Central memory CD8-positive, alpha-beta T cell (primary cell): ENCODE measurements around the gene C10orf62.
"Not testable (repeated sequence)": the region's sequence is repeated elsewhere in the genome, so short reads cannot be mapped to it uniquely, and the experiment has no call there.

Experiments used
- ATAC-seq: fragments of 150-1000 bp; cut with Tn5 transposase; replicated peaks from 2 replicates; pipeline ENCODE4 v1.10.0; 2022; ENCODE audit warnings: mild to moderate bottlenecking, moderate FRiP score, moderate number of reproducible peaks; ENCODE audit not compliant: poor library complexity, severe bottlenecking; ENCODE audit errors: extremely low read depth
- DNase-seq, 2 donors: peaks; one replicate each; pipeline ENCODE4 v3.0.0; 2021; ENCODE audit warnings: low spot score in 2 of 2
- H3K27ac Mint-ChIP-seq: one replicate; pipeline ENCODE4 v1.8.0; 2022; ENCODE audit warnings: low read depth, mild to moderate bottlenecking, moderate library complexity, mixed read lengths
- H3K27me3 Mint-ChIP-seq: one replicate; pipeline ENCODE4 v1.8.0; 2022; ENCODE audit warnings: mixed read lengths
- H3K36me3 Mint-ChIP-seq: one replicate; pipeline ENCODE4 v1.8.0; 2022; ENCODE audit warnings: mild to moderate bottlenecking, moderate library complexity, mixed read lengths; ENCODE audit not compliant: insufficient read depth
- H3K4me1 Mint-ChIP-seq: one replicate; pipeline ENCODE4 v1.8.0; 2022; ENCODE audit warnings: mixed read lengths
- H3K4me3 Mint-ChIP-seq: one replicate; pipeline ENCODE4 v1.8.0; 2022; ENCODE audit warnings: mild to moderate bottlenecking, moderate library complexity, mixed read lengths
- H3K9me3 Mint-ChIP-seq: one replicate; pipeline ENCODE4 v1.8.0; 2022; ENCODE audit warnings: mixed read lengths

Gene C10orf62

GRCh38 chr10:97553575-97554031, 35.9 kb upstream of the C10orf62 start:
- Mint-ChIP-seq H3K36me3 (no peaks in the 10 kb centered on the region), H3K4me3 (no peak overlapping the region), H3K27me3 (no peaks in the 10 kb centered on the region), H3K27ac (no peak overlapping the region), H3K9me3 (no peaks in the 10 kb centered on the region), H3K4me1 (no peaks in the 10 kb centered on the region)
- DNase-seq (no peak), ATAC-seq (peak; percentile 62)

- not testable (repeated sequence) for H3K4me3 Mint-ChIP-seq, DNase-seq, H3K27ac Mint-ChIP-seq, H3K27me3 Mint-ChIP-seq, H3K4me1 Mint-ChIP-seq, H3K9me3 Mint-ChIP-seq, ATAC-seq, H3K36me3 Mint-ChIP-seq
Observed at GRCh38 chr10:97554336-97554735, 35.2 kb upstream of the C10orf62 start.

GRCh38 chr10:97555541-97555940, 34.0 kb upstream of the C10orf62 start:
- ATAC-seq, DNase-seq, H3K9me3 Mint-ChIP-seq, H3K36me3 Mint-ChIP-seq, H3K27ac Mint-ChIP-seq, H3K4me3 Mint-ChIP-seq, H3K27me3 Mint-ChIP-seq, H3K4me1 Mint-ChIP-seq: not testable (repeated sequence)

- not testable (repeated sequence) for ATAC-seq, H3K9me3 Mint-ChIP-seq, H3K36me3 Mint-ChIP-seq, H3K27ac Mint-ChIP-seq, DNase-seq, H3K27me3 Mint-ChIP-seq, H3K4me1 Mint-ChIP-seq, H3K4me3 Mint-ChIP-seq
Observed at GRCh38 chr10:97560731-97561381, 28.7 kb upstream of the C10orf62 start.

- not testable (repeated sequence) for H3K9me3 Mint-ChIP-seq, H3K4me3 Mint-ChIP-seq, DNase-seq, H3K27ac Mint-ChIP-seq, H3K36me3 Mint-ChIP-seq, ATAC-seq, H3K4me1 Mint-ChIP-seq, H3K27me3 Mint-ChIP-seq
Observed at GRCh38 chr10:97561386-97562077, 28.0 kb upstream of the C10orf62 start.

- not testable (repeated sequence) for H3K9me3 Mint-ChIP-seq, ATAC-seq, H3K4me1 Mint-ChIP-seq, H3K4me3 Mint-ChIP-seq, DNase-seq, H3K27ac Mint-ChIP-seq, H3K36me3 Mint-ChIP-seq, H3K27me3 Mint-ChIP-seq
Observed at GRCh38 chr10:97562329-97562728, 27.2 kb upstream of the C10orf62 start.

- ATAC-seq (no peak), DNase-seq (no peak)
- H3K9me3 Mint-ChIP-seq: no peaks in the 10 kb centered on the region
- H3K4me1 Mint-ChIP-seq: no peaks in the 10 kb centered on the region
- H3K27me3 Mint-ChIP-seq: no peaks in the 10 kb centered on the region
- peaks cover 1% of the 10 kb centered on the region for H3K36me3 Mint-ChIP-seq
- H3K27ac Mint-ChIP-seq: no peak overlapping the region
- no peak overlapping the region for H3K4me3 Mint-ChIP-seq
Observed at GRCh38 chr10:97563337-97563736, 26.2 kb upstream of the C10orf62 start.

GRCh38 chr10:97564776-97565175, 24.7 kb upstream of the C10orf62 start:
- no peak for ATAC-seq
- H3K27ac Mint-ChIP-seq: peak overlapping the region; percentile 3
- H3K27me3 Mint-ChIP-seq: no peaks in the 10 kb centered on the region
- DNase-seq: no peak
- no peaks in the 10 kb centered on the region for H3K4me1 Mint-ChIP-seq
- H3K36me3 Mint-ChIP-seq: peaks cover 1% of the 10 kb centered on the region
- H3K4me3 Mint-ChIP-seq: no peak overlapping the region
- H3K9me3 Mint-ChIP-seq: no peaks in the 10 kb centered on the region

- peaks cover 1% of the 10 kb centered on the region for H3K36me3 Mint-ChIP-seq
- DNase-seq (no peak), ATAC-seq (no peak)
- H3K9me3 Mint-ChIP-seq: no peaks in the 10 kb centered on the region
- H3K27ac Mint-ChIP-seq: no peak overlapping the region
- H3K4me1 Mint-ChIP-seq: no peaks in the 10 kb centered on the region
- H3K4me3 Mint-ChIP-seq: no peak overlapping the region
- no peaks in the 10 kb centered on the region for H3K27me3 Mint-ChIP-seq
Observed at GRCh38 chr10:97566336-97566996, 23.1 kb upstream of the C10orf62 start.

GRCh38 chr10:97567891-97568290, 21.6 kb upstream of the C10orf62 start:
- H3K9me3 Mint-ChIP-seq: no peaks in the 10 kb centered on the region
- H3K4me1 Mint-ChIP-seq: no peaks in the 10 kb centered on the region
- peaks cover 1% of the 10 kb centered on the region for H3K36me3 Mint-ChIP-seq
- H3K27ac Mint-ChIP-seq: no peak overlapping the region
- ATAC-seq (no peak), DNase-seq (no peak)
- H3K27me3 Mint-ChIP-seq: no peaks in the 10 kb centered on the region
- H3K4me3 Mint-ChIP-seq: no peak overlapping the region

- H3K9me3 Mint-ChIP-seq: no peaks in the 10 kb centered on the region
- H3K4me3 Mint-ChIP-seq: no peak overlapping the region
- H3K36me3 Mint-ChIP-seq: peaks cover 1% of the 10 kb centered on the region
- ATAC-seq: no peak
- H3K27ac Mint-ChIP-seq: no peak overlapping the region
- H3K4me1 Mint-ChIP-seq: no peaks in the 10 kb centered on the region
- no peak for DNase-seq
- H3K27me3 Mint-ChIP-seq: no peaks in the 10 kb centered on the region
Observed at GRCh38 chr10:97570146-97570788, 19.3 kb upstream of the C10orf62 start.

GRCh38 chr10:97570789-97571471, 18.6 kb upstream of the C10orf62 start:
- no peak for ATAC-seq
- no peaks in the 10 kb centered on the region for H3K9me3 Mint-ChIP-seq
- no peak for DNase-seq
- H3K4me3 Mint-ChIP-seq: no peak overlapping the region
- no peaks in the 10 kb centered on the region for H3K27me3 Mint-ChIP-seq
- H3K4me1 Mint-ChIP-seq: no peaks in the 10 kb centered on the region
- H3K27ac Mint-ChIP-seq: no peak overlapping the region
- H3K36me3 Mint-ChIP-seq: no peaks in the 10 kb centered on the region
